ENCODE measurements around the gene CACNA1G.

DNA sequence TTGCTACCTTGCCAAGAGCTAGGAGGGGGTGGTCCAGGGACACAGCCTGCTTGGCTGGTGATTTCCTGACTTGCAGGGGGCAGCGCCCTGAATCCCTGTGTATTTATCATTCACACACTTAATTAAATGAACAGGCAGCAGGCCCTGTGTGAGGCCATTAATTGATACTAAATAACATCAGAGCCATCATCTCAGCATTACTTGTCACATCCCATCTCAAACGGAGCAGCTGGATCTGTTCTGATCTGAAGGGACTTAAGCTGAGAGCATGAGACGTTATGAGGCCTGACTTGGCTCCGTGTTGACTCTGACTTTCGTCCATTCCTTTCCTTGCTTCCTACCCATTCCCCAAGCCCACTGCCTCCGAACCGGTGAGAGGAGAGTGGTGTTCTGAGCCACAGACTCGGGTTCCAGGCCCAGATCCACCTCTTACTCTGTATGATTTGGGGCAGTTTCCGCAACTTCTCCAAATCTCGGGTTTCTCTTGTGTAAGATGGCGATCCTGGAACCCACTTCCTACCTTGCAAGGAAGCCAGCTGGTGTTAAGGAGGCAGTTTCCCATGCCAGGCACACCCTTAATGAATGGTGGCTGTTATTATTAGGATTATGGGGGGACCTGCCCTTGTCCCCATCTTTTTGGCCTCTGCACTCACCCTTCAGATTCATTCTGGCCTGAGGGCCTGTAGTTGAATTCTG, 33.8 kb downstream of the CACNA1G start:
- TF ChIP-seq POLR2A (conservative IDR thresholded peaks at IDR 0.05) (no peak), BRD4 (IDR thresholded peaks at IDR 0.05) (no peak), E2F8 (IDR thresholded peaks at IDR 0.05; ENCODE audit: low read depth, partially characterized antibody) (no peak), ZNF134 (CRISPR knock-in tag; conservative IDR thresholded peaks at IDR 0.05) (no peak), MAZ (CRISPR knock-in tag; conservative IDR thresholded peaks at IDR 0.05 in 1 of 2, IDR thresholded peaks at IDR 0.05 in 1 of 2) (no peak), ZNF507 (tag; conservative IDR thresholded peaks at IDR 0.05) (no peak)
- TF ChIP-seq, protein P1, sequence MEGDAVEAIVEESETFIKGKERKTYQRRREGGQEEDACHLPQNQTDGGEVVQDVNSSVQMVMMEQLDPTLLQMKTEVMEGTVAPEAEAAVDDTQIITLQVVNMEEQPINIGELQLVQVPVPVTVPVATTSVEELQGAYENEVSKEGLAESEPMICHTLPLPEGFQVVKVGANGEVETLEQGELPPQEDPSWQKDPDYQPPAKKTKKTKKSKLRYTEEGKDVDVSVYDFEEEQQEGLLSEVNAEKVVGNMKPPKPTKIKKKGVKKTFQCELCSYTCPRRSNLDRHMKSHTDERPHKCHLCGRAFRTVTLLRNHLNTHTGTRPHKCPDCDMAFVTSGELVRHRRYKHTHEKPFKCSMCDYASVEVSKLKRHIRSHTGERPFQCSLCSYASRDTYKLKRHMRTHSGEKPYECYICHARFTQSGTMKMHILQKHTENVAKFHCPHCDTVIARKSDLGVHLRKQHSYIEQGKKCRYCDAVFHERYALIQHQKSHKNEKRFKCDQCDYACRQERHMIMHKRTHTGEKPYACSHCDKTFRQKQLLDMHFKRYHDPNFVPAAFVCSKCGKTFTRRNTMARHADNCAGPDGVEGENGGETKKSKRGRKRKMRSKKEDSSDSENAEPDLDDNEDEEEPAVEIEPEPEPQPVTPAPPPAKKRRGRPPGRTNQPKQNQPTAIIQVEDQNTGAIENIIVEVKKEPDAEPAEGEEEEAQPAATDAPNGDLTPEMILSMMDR (IDR thresholded peaks at IDR 0.05 in 2 of 3, conservative IDR thresholded peaks at IDR 0.05 in 1 of 3; ENCODE audit: insufficient read depth in 2 of 3, low read depth in 1 of 3, low read length in 3 of 3), result no peak
